GM19455 (cell line): ENCODE measurements around the gene SLC6A20.

Experiments used
- ATAC-seq: cut with Tn5 transposase; IDR thresholded peaks from one replicate; pipeline ENCODE4 v1.9.1; 2021; ENCODE audit not compliant: unreplicated experiment

SLC6A20 gene

DNA sequence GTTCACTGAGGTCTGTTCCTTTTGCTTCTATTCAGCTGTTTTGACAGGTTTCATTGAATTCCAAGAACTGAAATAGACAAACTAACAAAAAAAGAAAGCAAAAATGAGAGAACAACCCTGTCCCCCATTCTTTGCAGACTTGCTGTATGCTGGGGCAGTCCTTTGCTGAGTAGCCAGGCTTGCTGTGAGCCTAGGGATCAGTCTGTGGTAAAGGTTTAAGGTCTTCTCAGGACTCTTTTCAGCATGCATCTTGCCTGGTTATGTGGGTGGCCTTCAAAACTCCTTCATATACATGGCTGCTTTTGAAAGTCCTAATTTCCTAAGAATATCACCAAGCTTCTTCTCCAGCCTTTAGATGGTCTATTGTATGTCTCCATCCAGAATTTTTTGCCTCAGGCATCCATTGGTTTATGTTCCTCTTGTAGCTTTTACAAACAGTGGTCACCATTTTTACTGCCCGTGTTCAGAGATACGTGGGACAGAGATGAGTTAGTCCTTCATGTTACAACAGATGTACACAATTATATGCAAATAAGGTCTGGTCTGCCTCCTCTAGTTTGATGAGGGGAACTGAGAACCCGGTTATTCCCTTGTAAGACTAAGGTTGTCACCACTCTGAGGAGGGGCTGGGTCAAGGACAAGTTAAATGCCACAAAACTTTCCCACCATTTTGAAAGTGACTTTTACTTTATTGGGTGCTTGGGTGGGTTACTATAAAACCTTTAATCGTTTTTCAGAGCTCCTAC is 65.8 kb downstream of the SLC6A20 start:
- no peak for ATAC-seq

- ATAC-seq: no peak
These were observed 66.7 kb downstream of the SLC6A20 start for GRCh38 chr3:45729614-45730013.

DNA sequence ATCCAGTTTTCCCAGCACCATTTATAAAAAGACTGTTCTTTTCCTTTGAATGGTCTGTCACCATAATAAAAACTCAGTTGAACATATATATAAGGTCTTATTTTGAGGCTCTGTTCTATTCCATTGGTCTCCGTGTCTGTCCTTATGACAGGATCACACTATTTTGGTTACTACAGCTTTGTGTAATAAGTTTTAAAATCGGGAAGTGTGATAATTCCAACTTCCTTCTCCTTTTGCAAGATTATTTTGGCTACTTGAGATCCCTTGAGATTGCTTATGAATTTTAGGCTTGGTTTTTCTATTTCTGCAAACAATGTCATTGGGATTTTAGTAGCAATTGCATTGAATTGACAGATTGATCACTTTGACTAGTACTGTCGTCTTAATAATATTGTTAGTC is 71.4 kb downstream of the SLC6A20 start:
- ATAC-seq: no peak

DNA sequence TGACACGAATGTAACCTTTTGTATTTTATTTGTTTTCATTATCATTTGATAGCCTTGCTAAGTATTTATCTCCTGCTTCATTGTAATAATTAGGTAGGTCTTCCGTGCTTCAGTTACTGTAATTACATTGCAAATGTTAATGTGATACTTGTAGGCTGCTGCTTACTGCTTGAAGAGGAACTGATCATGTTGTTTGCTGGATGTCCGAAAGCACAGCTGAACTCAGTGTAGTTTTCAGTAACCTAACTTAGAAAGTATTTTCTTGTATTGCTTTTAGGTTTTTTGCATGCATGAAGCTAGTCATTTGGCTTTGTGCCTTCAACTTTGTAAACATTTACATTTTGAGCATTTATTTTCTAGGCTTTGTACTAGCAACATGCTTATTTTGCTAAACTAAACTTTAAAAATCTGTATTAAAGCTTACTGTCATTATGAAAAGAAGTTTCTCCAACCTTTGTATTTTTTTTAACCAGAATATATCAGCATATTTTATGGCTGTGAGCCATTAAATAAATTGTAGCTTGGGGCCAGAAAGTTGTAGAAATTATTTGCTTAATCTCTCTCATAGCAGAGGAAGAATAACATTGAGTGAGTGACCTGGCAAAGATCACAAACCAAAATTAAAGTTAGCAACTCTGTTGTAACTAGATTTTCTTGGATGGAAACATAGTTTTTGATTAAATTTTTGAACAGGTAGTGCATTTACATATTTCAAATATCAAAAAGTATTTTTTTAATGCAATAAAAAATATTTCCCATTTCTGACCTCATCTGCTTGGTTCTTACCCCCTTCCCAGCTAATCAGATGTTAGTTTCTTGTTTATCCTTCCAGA is 76.5 kb downstream of the SLC6A20 start:
- ATAC-seq: no peak

DNA sequence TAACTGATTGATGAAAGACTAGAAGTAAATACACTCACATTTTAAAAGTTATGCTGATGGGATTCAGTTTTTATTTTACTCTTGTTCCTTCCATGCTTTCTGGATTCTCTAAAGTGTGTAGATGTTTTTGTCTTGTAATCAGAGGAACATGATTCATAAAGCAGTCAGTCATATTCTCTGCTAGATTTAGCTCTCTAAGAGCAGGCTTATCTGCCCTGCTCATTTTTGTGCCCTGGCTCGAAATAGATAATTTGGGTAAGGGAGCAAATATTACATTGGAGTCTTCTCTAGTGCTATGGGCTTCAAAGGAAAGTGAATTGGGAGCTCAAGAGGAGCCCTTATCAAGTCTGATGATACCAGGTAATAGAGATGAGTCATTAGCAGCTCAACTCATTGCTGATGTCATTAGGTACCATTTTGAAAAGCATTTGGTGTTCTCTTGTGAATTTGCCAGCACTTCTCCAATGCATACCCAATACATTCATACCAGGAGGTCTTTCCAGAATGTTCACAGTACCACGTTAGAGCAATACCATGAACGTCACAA is 79.5 kb downstream of the SLC6A20 start:
- no peak for ATAC-seq

DNA sequence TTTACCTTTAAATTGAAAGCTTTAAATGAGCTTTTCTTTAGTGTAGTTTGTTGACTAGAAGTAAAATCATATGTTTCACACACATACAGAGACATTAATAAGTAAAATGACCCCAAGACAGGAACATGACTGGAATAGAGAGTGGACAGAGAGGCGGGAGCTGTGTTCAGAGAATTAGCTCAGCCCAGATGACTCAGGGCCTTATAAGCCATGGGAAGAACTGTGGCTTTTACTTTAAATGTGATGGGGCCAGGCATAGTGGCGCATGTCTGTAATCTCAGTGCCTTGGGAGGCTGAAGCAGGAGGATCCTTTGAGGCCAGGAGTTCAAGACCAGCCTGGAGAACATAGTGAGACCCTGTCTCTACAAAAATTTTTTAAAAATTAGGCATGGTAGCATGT is 80.4 kb downstream of the SLC6A20 start:
- no peak for ATAC-seq

- ATAC-seq: no peak
These were observed 83.8 kb downstream of the SLC6A20 start for GRCh38 chr3:45712434-45713110.

- ATAC-seq: no peak
These were observed 84.4 kb downstream of the SLC6A20 start for GRCh38 chr3:45711931-45712330.

GRCh38 chr3:45705839-45706808 is 90.2 kb downstream of the SLC6A20 start:
- no peak for ATAC-seq
